Glutamatergic neuron (in vitro differentiated cells): ENCODE data around the gene SDHB. TPM values are rescaled to one million over a fixed set of nuclear protein-coding genes. Genes with fewer than 3 reads are reported as not detected.

Experiments
- DNase-seq: peaks from one replicate; pipeline ENCODE4 v3.0.0; 2022
- H3K27ac Mint-ChIP-seq: one replicate; pipeline ENCODE4 v1.8.0; 2020; ENCODE audit warnings: mild to moderate bottlenecking, mixed read lengths, inconsistent platforms; ENCODE audit not compliant: unreplicated experiment
- H3K27me3 Mint-ChIP-seq: one replicate; pipeline ENCODE4 v1.8.0; 2020; ENCODE audit warnings: mild to moderate bottlenecking, moderate library complexity, mixed read lengths, inconsistent platforms; ENCODE audit not compliant: unreplicated experiment
- H3K36me3 Mint-ChIP-seq: one replicate; pipeline ENCODE4 v1.8.0; 2020; ENCODE audit warnings: mild to moderate bottlenecking, mixed read lengths, inconsistent platforms; ENCODE audit not compliant: unreplicated experiment
- H3K4me1 Mint-ChIP-seq: one replicate; pipeline ENCODE4 v1.8.0; 2020; ENCODE audit warnings: mild to moderate bottlenecking, low read depth, mixed read lengths, inconsistent platforms; ENCODE audit not compliant: unreplicated experiment
- H3K4me3 Mint-ChIP-seq: one replicate; pipeline ENCODE4 v1.8.0; 2020; ENCODE audit warnings: mild to moderate bottlenecking, mixed read lengths, inconsistent platforms; ENCODE audit not compliant: unreplicated experiment
- H3K9me3 Mint-ChIP-seq: one replicate; pipeline ENCODE4 v1.8.0; 2020; ENCODE audit warnings: mild to moderate bottlenecking, moderate library complexity, mixed read lengths, inconsistent platforms; ENCODE audit not compliant: unreplicated experiment
- total RNA-seq: library from RNA; stranded (reverse); fragmentation: NEBNext Ultra II Directional; extraction: Animal tissue kit (Norgen Biotek cat#: 25700); gene quantifications from one replicate; pipeline ENCODE4 v1.2.1, GENCODE V29; 2021; ENCODE audit not compliant: unreplicated experiment
- TF ChIP-seq, protein P1 (sequence below): fragments of 200-600 bp; sonication (generic); IDR thresholded peaks from one replicate; pipeline ENCODE4 v1.5.0; 2021; ENCODE audit not compliant: partially characterized antibody, unreplicated experiment

SDHB gene
- total RNA-seq, 1 donor from 2014 or later = 58.9 TPM

- Mint-ChIP-seq H3K4me3 (no peak overlapping the region), H3K4me1 (no peaks in the 10 kb centered on the region), H3K36me3 (no peaks in the 10 kb centered on the region), H3K27me3 (peaks cover 3% of the 10 kb centered on the region), H3K9me3 (no peaks in the 10 kb centered on the region), H3K27ac (no peak overlapping the region)
- DNase-seq = no peak
- TF ChIP-seq, protein P1, sequence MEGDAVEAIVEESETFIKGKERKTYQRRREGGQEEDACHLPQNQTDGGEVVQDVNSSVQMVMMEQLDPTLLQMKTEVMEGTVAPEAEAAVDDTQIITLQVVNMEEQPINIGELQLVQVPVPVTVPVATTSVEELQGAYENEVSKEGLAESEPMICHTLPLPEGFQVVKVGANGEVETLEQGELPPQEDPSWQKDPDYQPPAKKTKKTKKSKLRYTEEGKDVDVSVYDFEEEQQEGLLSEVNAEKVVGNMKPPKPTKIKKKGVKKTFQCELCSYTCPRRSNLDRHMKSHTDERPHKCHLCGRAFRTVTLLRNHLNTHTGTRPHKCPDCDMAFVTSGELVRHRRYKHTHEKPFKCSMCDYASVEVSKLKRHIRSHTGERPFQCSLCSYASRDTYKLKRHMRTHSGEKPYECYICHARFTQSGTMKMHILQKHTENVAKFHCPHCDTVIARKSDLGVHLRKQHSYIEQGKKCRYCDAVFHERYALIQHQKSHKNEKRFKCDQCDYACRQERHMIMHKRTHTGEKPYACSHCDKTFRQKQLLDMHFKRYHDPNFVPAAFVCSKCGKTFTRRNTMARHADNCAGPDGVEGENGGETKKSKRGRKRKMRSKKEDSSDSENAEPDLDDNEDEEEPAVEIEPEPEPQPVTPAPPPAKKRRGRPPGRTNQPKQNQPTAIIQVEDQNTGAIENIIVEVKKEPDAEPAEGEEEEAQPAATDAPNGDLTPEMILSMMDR = no peak
These were observed 31.0 kb upstream of the SDHB start for GRCh38 chr1:17084787-17085186.

DNA sequence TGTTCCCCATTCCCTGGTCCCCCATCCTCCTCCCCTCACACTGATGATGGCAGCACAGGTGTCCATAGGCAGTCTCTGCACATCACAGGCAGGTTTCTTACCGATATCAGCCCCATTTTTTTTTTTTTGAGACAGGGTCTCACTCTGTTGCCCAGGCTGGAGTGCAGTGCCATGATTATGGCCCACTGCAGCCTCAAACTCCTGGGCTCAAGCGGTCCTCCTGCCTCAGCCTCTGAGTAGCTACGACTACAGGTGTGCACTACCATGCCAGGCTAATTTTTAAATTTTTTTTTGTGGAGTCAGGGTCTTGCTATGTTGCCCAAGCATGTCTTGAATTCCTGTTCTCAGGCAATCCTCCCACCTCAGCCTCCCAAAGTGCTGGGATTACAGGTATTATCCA is 28.9 kb upstream of the SDHB start:
- Mint-ChIP-seq H3K4me1 (no peaks in the 10 kb centered on the region), H3K9me3 (no peaks in the 10 kb centered on the region), H3K27me3 (peaks cover 3% of the 10 kb centered on the region), H3K4me3 (no peak overlapping the region), H3K27ac (no peak overlapping the region), H3K36me3 (no peaks in the 10 kb centered on the region)
- TF ChIP-seq, protein P1 = no peak
- DNase-seq = no peak

DNA sequence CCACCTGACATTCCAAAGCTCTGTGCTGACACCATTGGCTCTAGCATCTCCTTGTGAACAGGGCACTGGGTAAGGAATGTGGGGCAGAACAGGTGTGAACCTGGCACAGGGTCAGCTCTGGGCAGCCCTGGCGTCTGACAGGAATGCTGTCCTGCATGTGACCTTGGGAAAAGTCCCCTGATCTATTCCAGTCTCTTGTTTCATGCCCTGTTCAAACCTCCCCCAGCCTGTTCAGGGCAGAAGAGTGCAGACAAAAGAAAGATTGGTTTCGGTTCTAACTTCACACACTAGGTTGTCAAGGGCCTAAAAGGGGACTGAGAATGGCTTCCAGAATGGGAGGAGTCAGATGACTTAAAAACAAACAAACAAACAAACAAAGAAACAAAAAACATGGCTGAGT is 27.6 kb upstream of the SDHB start:
- TF ChIP-seq, protein P1 = no peak
- Mint-ChIP-seq H3K27ac (no peak overlapping the region), H3K4me3 (no peak overlapping the region), H3K36me3 (no peaks in the 10 kb centered on the region), H3K9me3 (peaks cover 7% of the 10 kb centered on the region), H3K27me3 (peaks cover 5% of the 10 kb centered on the region), H3K4me1 (peaks cover 5% of the 10 kb centered on the region)
- DNase-seq = no peak

DNA sequence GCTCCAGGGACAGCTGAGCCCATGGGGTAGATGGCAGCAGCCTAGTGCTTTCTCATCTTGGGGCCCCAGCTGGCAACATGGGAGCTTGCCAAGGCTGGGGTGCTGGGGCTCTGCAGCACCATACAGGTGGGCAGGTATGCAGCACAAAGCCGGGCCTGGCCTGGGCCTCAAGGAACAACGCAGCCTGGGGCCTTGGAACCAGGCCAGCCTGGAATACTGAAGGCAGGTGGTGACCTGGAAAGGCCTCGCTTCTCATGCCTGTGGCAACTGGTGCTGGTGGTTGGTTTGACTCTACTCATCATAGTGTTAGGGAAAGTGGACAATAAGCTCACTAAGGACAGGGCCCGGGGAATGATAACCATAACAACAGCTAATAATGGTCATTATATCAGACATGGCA is 27.0 kb upstream of the SDHB start:
- H3K27ac Mint-ChIP-seq = no peak overlapping the region
- DNase-seq = no peak
- no peaks in the 10 kb centered on the region for H3K36me3 Mint-ChIP-seq
- peaks cover 5% of the 10 kb centered on the region for H3K4me1 Mint-ChIP-seq
- peaks cover 3% of the 10 kb centered on the region for H3K27me3 Mint-ChIP-seq
- TF ChIP-seq, protein P1 = no peak
- H3K9me3 Mint-ChIP-seq = peaks cover 7% of the 10 kb centered on the region
- H3K4me3 Mint-ChIP-seq = no peak overlapping the region

- Mint-ChIP-seq H3K27ac (no peak overlapping the region), H3K4me1 (peaks cover 9% of the 10 kb centered on the region), H3K36me3 (no peaks in the 10 kb centered on the region), H3K27me3 (peaks cover 6% of the 10 kb centered on the region), H3K9me3 (peaks cover 7% of the 10 kb centered on the region), H3K4me3 (no peak overlapping the region)
- TF ChIP-seq, protein P1 = no peak
- no peak for DNase-seq
These were observed 26.4 kb upstream of the SDHB start for GRCh38 chr1:17080085-17080759.
